Measurements from ENCODE around the gene ENO2. TPM values are rescaled to one million over a fixed set of nuclear protein-coding genes. Genes with fewer than 3 reads are reported as not detected.
"Not testable (repeated sequence)": the region's sequence is repeated elsewhere in the genome, so short reads cannot be mapped to it uniquely, and the experiment has no call there.

The ENO2 gene
- total RNA-seq, 5 donors from 2014 or later (not counting 1 experiment from before 2014, with no cell fraction given) = 87.2 to 176 (median 148) TPM

DNA sequence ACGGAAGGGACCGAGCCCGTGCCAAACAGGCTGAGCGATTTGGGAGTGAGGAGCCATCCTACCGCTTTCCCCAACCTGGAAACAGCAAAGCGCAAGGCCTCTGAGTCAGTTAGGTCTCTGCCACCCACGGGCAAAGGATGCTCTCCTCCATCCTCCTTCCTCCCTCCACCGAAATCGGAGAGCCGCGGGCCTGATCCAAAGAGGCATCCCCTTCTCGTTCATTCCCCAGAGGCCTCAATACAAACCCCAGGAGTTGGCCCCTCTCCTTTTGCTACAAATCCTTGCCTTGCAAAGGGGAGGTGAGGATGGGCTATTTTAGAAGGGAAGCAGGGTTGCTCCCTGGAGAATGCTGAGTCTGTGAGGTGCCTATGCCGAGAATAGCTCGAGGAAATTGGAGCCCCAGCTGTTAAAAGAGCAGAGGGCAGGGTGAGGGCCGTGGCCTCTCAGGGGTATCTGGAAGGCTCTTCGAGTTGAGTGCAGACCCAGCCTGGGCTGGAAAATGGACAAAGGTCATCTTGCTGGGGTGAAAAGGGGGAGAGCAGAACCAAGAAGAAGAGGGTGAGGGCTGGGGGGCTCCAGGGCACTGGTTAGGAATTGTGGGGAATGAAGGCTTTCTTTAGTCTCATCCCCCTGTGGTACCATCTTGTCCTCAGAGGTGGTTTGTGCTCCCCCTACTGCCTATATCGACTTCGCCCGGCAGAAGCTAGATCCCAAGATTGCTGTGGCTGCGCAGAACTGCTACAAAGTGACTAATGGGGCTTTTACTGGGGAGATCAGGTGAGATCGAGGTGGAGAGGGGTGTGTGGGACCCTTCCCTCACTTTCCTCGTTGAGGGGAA lies 46.0 kb upstream of the ENO2 start:
- Mint-ChIP-seq H3K9me3 (no peaks in the 10 kb centered on the region), H3K4me3 (peak overlapping the region; percentile 85 to 89 (median 87)), H3K27ac (peak overlapping the region; percentile 89), H3K36me3 (peaks cover 31% of the 10 kb centered on the region), H3K27me3 (no peaks in the 10 kb centered on the region), H3K4me1 (peaks cover 51 to 54% (median 54%) of the 10 kb centered on the region in 3 donors)
- H3K4me3 ChIP-seq (ENCODE audit: control insufficient read depth in 1 of 2, extremely low read depth in 1 of 2, low read length in 1 of 2) = peak overlapping the region; percentile 62 to 65
- DNase-seq (no peak), ATAC-seq (replicated peaks in 1 of 4) (peak in 2 of 4 experiments; percentile 0 to 1)
- CTCF ChIA-PET = interaction anchor here (0.9 to 4.7 kb wide), 14 partner anchors 13 to 277 kb away, joined by 3 to 23 read pairs (median 4); partner anchors contain the start of genes C12orf57 (in 1 of the 2), CDCA3 (in 1 of the 2), RNU7-1 (in 1 of the 2) and USP5 (in 1 of the 2)
- no peaks in the 10 kb centered on the region for H3K9me3 ChIP-seq
- H3K4me1 ChIP-seq (ENCODE audit: control insufficient read depth in 1 of 2, extremely low read depth in 1 of 2, insufficient read depth in 2 of 2, low read length in 2 of 2) = peaks cover 20 to 61% of the 10 kb centered on the region in 2 experiments
- POLR2A ChIA-PET = interaction anchor here in 1 of 2 donors (0.7 kb wide), 1 partner anchor 16 kb away, joined by 3 read pairs; the partner anchor contains the start of gene USP5
- H3K36me3 ChIP-seq (ENCODE audit: control insufficient read depth in 2 of 2, extremely low read depth in 1 of 2, insufficient read depth in 1 of 2, low read length in 1 of 2) = peaks cover 10 to 40% of the 10 kb centered on the region in 2 donors
- WGBS (ENCODE audit: insufficient coverage) = 4% methylated on average over 10 of the region's 22 CpGs
- H3K27me3 ChIP-seq (replicated peaks in 1 of 2; ENCODE audit: control insufficient read depth in 2 of 2, extremely low read depth in 1 of 2, insufficient read depth in 2 of 2, low read length in 1 of 2) = no peaks in the 10 kb centered on the region
- H3K27ac ChIP-seq (ENCODE audit: low read length) = peak overlapping the region; percentile 62

DNA sequence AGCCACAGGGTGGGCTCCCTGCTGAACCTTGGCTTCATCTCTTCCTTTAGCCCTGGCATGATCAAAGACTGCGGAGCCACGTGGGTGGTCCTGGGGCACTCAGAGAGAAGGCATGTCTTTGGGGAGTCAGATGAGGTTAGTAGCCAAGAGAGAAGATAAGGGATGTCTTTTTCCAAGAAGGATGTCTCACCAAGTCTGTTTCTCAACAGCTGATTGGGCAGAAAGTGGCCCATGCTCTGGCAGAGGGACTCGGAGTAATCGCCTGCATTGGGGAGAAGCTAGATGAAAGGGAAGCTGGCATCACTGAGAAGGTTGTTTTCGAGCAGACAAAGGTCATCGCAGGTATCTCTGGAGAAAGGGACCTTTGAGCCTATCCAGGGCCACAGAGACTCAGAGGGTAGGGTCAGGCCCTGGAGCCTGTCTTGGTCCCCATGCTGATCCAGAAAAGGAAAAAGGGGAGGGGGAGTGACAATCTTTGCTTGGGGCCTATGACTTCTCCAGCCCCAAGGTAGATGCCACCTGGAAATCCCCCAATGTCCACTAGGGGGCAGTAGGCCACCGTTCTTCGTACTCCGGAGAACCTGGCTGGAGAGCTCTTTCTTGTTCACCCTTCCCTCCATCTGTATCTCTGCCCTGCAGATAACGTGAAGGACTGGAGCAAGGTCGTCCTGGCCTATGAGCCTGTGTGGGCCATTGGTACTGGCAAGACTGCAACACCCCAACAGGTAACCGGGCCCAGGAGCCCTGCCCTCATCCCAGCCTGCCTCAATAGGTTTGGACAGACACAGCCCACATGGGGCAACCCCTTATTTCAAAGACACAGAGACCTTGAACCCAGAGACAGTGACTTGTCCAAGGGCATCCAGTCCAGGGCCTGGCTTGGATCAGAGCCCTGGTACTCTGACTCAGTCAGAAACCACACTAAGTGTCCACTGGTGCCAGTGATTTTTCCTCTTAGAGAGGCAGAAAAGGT lies 45.0 kb upstream of the ENO2 start:
- peak overlapping the region; percentile 89 for H3K27ac Mint-ChIP-seq

DNA sequence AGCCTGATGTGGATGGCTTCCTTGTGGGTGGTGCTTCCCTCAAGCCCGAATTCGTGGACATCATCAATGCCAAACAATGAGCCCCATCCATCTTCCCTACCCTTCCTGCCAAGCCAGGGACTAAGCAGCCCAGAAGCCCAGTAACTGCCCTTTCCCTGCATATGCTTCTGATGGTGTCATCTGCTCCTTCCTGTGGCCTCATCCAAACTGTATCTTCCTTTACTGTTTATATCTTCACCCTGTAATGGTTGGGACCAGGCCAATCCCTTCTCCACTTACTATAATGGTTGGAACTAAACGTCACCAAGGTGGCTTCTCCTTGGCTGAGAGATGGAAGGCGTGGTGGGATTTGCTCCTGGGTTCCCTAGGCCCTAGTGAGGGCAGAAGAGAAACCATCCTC lies 44.1 kb upstream of the ENO2 start:
- Histone ChIP-seq H3K36me3 (ENCODE audit: control insufficient read depth in 2 of 2, extremely low read depth in 1 of 2, insufficient read depth in 1 of 2, low read length in 1 of 2) (peaks cover 0 to 25% of the 10 kb centered on the region in 2 donors), H3K4me1 (ENCODE audit: control insufficient read depth in 1 of 2, extremely low read depth in 1 of 2, insufficient read depth in 2 of 2, low read length in 2 of 2) (peaks cover 20 to 71% of the 10 kb centered on the region in 2 experiments)
- DNase-seq; ATAC-seq (replicated peaks in 1 of 4); H3K4me3 ChIP-seq (ENCODE audit: control insufficient read depth in 1 of 2, extremely low read depth in 1 of 2, low read length in 1 of 2); H3K27me3 Mint-ChIP-seq; H3K27me3 ChIP-seq (replicated peaks in 1 of 2; ENCODE audit: control insufficient read depth in 2 of 2, extremely low read depth in 1 of 2, insufficient read depth in 2 of 2, low read length in 1 of 2); H3K9me3 ChIP-seq; H3K27ac ChIP-seq (ENCODE audit: low read length); H3K9me3 Mint-ChIP-seq: not testable (repeated sequence)
- ChIA-PET POLR2A (interaction anchor here (0.6 to 0.7 kb wide), 3 partner anchors 44 to 719 kb away, joined by 3 to 4 read pairs (median 4); partner anchors contain the start of gene ENO2 (in 1 of the 2)), CTCF (interaction anchor here (0.8 to 4.7 kb wide), 7 partner anchors 21 to 243 kb away, joined by 3 to 23 read pairs (median 5); partner anchors contain the start of genes C12orf57 (in 1 of the 2) and RNU7-1 (in 1 of the 2))
- H3K36me3 Mint-ChIP-seq = peaks cover 21% of the 10 kb centered on the region
- peak overlapping the region in 1 of 3 donors; percentile 93 for H3K4me3 Mint-ChIP-seq
- WGBS (ENCODE audit: insufficient coverage) = no CpG with 5 or more reads among the region's 4 CpGs
- peaks cover 54 to 60% (median 57%) of the 10 kb centered on the region in 3 donors for H3K4me1 Mint-ChIP-seq
- peak overlapping the region; percentile 66 to 89 for H3K27ac Mint-ChIP-seq

More for the DNA sequence above, 45.0 kb upstream of the ENO2 start:
- H3K27ac ChIP-seq (ENCODE audit: low read length) = peak overlapping the region; percentile 62
- DNase-seq (peak; percentile 63 to 92 (median 81)), ATAC-seq (replicated peaks in 1 of 4) (peak in 1 of 4 experiments; percentile 10)
- no peaks in the 10 kb centered on the region for H3K9me3 ChIP-seq
- no peaks in the 10 kb centered on the region for H3K27me3 ChIP-seq (replicated peaks in 1 of 2; ENCODE audit: control insufficient read depth in 2 of 2, extremely low read depth in 1 of 2, insufficient read depth in 2 of 2, low read length in 1 of 2)
- peaks cover 5 to 32% of the 10 kb centered on the region in 2 donors for H3K36me3 ChIP-seq (ENCODE audit: control insufficient read depth in 2 of 2, extremely low read depth in 1 of 2, insufficient read depth in 1 of 2, low read length in 1 of 2)
- H3K4me1 ChIP-seq (ENCODE audit: control insufficient read depth in 1 of 2, extremely low read depth in 1 of 2, insufficient read depth in 2 of 2, low read length in 2 of 2) = peaks cover 20 to 70% of the 10 kb centered on the region in 2 experiments
- no peaks in the 10 kb centered on the region for H3K9me3 Mint-ChIP-seq
- peaks cover 29% of the 10 kb centered on the region for H3K36me3 Mint-ChIP-seq
- no peak overlapping the region for H3K4me3 ChIP-seq (ENCODE audit: control insufficient read depth in 1 of 2, extremely low read depth in 1 of 2, low read length in 1 of 2)
- ChIA-PET POLR2A (interaction anchor here in 1 of 2 donors (1.0 kb wide), 1 partner anchor 74 kb away, joined by 5 read pairs; the partner anchor contains the start of genes C12orf57 and RNU7-1), CTCF (interaction anchor here (0.6 to 4.7 kb wide), 35 partner anchors 12 to 278 kb away, joined by 3 to 23 read pairs (median 4); partner anchors contain the start of genes C12orf57 (in 1 of the 2), C1R (in 1 of the 2), C1RL (in 1 of the 2) and CDCA3 (in 1 of the 2))
- no peaks in the 10 kb centered on the region for H3K27me3 Mint-ChIP-seq
- peaks cover 54 to 58% (median 54%) of the 10 kb centered on the region in 3 donors for H3K4me1 Mint-ChIP-seq
- peak overlapping the region; percentile 85 to 89 (median 87) for H3K4me3 Mint-ChIP-seq
- 38% methylated on average over 11 of the region's 12 CpGs for WGBS (ENCODE audit: insufficient coverage)

DNA sequence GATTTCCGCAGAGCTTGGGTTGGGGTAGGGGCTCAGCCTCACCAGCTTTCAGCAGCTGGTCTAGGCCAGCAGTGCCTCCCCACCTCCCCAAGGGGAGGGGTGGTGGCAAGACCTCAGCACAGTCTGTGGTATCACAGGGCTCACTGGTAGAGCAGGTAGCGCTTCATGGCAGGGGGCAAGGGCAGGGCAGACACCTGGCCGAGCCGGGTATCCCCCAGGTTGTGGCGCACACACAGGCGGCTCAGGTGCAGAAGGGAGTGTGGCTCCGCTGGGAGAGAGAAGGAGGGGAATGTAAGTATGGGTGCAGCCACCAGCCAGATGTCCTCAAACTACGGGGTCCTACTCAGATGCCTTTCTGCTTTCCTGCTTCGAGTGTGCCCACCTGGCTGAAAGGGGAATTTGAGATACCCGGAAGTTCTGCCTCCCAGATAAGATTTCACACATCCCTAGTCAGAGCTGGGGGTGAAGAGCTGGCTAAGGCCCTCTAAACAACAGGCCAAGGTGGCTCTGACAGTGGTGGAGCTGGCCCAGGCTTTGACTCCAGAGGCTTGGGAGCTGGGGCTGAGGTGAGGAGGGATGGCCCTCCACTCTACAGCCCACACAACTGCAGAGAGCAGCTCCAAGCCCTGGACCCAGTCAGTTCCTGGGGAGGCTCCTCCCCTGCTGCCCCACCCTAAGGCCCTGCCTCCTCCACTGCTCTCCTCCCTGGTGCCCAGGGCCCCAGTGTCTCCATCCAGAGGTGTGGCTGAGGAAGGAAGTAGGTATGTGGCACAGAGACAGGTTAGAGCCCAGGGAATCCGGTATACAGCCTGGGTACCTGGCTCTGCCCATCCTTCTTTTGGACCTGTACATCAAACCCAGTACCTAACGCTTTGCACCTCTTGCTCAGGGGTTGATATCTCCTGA lies 43.1 kb upstream of the ENO2 start:
- H3K4me1 Mint-ChIP-seq = peaks cover 52 to 63% (median 59%) of the 10 kb centered on the region in 3 donors
- no peaks in the 10 kb centered on the region for H3K9me3 ChIP-seq
- no peaks in the 10 kb centered on the region for H3K9me3 Mint-ChIP-seq
- DNase-seq (peak in 5 of 35 experiments; percentile 14 to 35 (median 23)), ATAC-seq (replicated peaks in 1 of 4) (no peak)
- peak overlapping the region; percentile 87 to 93 (median 89) for H3K4me3 Mint-ChIP-seq
- ChIA-PET POLR2A (interaction anchor here in 1 of 2 donors (0.5 kb wide), 1 partner anchor 115 kb away, joined by 3 read pairs; no protein-coding TSS in a partner anchor), CTCF (interaction anchor here (0.7 to 4.7 kb wide), 16 partner anchors 16 to 256 kb away, joined by 3 to 58 read pairs (median 5); partner anchors contain the start of genes C12orf57 (in 1 of the 2), CDCA3 (in 1 of the 2), ENO2 (in 1 of the 2) and MLF2 (in 1 of the 2))
- no peak overlapping the region for H3K27ac ChIP-seq (ENCODE audit: low read length)
- H3K4me1 ChIP-seq (ENCODE audit: control insufficient read depth in 1 of 2, extremely low read depth in 1 of 2, insufficient read depth in 2 of 2, low read length in 2 of 2) = peaks cover 20 to 69% of the 10 kb centered on the region in 2 experiments
- WGBS (ENCODE audit: insufficient coverage) = 87% methylated on average over 8 of the region's 12 CpGs
- H3K27me3 ChIP-seq (replicated peaks in 1 of 2; ENCODE audit: control insufficient read depth in 2 of 2, extremely low read depth in 1 of 2, insufficient read depth in 2 of 2, low read length in 1 of 2) = no peaks in the 10 kb centered on the region
- H3K4me3 ChIP-seq (ENCODE audit: control insufficient read depth in 1 of 2, extremely low read depth in 1 of 2, low read length in 1 of 2) = peak overlapping the region; percentile 77 to 94
- H3K27me3 Mint-ChIP-seq = no peaks in the 10 kb centered on the region
- H3K36me3 Mint-ChIP-seq = peaks cover 19% of the 10 kb centered on the region
- peaks cover 0 to 21% of the 10 kb centered on the region in 2 donors for H3K36me3 ChIP-seq (ENCODE audit: control insufficient read depth in 2 of 2, extremely low read depth in 1 of 2, insufficient read depth in 1 of 2, low read length in 1 of 2)
- peak overlapping the region; percentile 89 to 90 for H3K27ac Mint-ChIP-seq

Data from T-cell (primary cell).